CD4-positive, alpha-beta T cell treated with Interleukin-4 for 1 hour (primary cell): ENCODE results near the gene RECQL5.
"Not testable (repeated sequence)": the region's sequence is repeated elsewhere in the genome, so short reads cannot be mapped to it uniquely, and the experiment has no call there.

Experiments used
- DNase-seq, 2 donors: peaks; one replicate each; pipeline ENCODE4 v3.0.0-alpha.2; 2020 to 2022

Gene RECQL5

DNA sequence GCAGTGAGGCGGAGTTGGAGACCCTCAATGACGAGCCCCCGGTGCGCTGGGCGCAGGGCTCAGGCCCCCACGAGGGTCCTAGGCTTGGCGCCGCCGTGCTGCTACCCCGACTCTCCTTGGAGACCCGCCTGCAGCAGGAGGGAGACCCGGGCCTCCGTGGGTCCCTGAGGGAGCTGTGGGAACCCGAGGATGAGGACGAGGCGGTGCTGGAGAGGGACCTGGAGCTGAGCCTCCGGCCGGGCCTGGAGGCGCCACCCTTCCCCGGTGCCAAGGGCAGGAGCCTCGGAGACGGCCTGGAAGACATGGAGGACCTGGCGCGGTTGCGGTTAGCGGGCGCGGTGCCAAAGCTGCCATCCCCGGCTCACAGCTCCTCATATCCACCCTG, 77.0 kb downstream of the RECQL5 start:
- DNase-seq = no peak

DNA sequence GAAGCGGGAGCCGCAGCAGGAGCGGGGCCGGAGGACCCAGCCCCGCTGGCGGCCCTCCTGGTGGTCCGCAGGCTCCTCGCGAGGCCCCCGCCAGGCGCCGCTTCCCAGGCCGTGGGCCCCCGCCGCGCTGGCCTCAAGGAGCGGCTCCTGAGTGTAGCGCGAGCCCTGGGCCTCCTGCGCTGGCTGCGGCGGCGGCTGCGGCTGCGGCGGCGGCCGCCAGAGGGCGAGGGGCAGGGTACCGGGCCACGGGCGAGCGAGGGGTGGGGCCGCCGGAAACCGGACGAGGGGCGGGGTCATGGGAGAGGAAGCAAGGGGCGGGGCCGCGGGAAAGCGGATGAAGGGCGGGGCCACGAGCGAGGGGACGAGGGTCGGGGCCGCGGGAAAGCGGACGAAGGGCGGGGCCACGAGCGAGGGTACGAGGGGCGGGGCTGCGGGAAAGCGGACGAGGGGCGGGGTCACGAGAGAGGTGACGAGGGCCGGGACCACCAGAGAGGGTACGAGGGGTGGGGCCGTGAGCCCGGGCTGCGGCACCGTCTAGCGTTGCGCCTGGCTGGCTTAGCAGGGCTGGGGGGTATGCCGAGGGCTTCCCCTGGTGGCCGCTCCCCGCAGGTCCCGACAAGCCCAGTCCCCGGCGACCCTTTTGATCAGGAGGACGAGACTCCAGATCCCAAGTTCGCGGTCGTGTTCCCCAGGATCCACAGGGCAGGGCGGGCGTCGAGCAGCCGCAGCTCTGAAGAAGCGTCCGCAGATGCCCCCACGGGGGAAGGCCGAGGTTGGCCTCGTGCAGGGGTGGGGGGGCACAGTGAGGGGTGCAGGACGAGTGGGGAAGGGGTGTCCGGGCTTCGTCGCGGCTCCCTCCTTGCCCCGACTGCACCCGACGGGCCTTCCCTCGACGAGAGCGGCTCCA, 77.7 kb downstream of the RECQL5 start:
- peak; percentile 93 to 96 for DNase-seq

DNA sequence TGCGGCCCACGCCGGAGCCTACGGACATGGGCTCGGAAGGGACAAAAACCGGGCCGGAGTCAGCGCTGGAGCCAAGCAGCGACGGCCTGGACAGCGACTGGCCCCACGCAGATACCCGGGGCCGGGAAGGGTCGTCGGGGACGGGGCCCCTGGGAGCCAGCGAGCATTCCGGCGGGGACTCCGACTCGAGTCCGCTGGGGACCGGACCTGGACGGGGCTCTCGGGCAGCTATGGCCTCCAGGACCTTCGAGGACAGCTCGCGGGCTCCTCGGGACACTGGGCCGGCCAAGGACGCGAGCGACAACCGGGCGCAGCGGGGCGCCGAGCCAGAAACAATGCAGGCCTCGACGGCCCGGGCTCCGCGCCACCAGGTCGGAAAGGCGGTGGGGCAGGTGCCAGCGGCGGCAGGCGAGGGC, 78.3 kb downstream of the RECQL5 start:
- DNase-seq = no peak

DNA sequence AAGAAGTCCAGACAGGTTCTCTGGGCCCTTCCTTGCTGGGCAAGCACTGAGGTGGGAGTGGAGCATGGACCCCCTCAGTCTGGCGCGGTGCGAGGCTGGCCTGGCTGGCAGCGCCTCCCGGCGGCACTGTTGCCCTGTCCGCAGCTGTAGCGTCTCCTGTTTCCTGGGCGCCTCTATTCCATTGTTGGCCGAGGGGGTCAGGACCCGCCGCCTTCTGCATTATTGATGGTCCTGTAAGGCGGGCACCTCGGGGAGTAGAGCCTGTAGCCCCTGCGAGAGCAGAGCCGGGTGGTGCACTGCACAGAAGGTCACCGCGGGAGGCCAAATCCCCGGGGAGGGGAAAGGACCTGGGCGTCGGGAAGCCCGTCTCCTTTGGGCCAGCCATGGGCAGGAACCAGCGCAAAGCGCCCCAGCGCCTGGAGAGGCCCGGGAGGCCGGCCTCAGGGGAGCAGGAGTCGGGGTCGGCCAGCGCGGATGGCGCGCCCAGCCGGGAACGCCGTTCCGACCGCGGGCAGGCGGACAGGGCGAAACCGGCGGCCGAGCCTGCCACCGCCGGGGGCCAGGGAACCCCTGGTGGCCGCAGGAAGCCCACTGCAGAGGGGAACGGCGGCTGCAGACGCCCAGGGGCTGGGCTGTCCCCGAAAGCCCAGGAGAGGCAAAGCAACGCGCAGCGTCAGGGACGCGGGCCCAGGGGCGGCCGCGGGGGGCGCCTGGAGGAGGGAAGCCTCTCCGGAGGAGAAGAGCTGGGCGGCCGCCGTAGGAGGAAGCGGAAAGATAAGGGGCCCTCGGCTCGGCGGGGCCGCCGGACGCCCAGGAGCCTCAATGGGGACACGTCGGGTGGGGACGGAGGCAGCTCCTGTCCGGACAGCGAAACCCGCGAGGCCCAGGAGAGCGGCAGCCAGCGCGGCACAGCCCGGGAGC, 79.0 kb downstream of the RECQL5 start, which contains the start of gene MYO15B:
TSS of gene MYO15B (plus strand) at position 126 of the 921 bp plus-strand sequence. CDS start at position 384, 258 bp downstream.
- DNase-seq = peak; percentile 59 to 73

DNA sequence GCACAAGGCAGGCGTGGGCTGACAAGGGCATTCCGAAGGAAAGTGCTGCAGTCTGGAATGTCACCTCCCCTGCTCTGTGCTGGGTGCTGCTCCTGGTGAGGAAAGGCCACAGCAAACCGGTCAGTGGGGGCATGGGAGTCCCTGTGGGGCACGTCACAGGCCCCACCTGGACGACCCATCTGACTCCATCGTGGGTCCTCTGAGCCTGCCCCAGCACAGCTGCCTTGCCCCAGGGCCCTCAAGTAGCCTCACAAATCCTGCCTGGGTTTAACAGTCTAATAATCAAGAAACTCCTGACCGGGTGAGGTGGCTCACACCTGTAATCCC, 82.1 kb downstream of the RECQL5 start:
- no peak for DNase-seq

DNA sequence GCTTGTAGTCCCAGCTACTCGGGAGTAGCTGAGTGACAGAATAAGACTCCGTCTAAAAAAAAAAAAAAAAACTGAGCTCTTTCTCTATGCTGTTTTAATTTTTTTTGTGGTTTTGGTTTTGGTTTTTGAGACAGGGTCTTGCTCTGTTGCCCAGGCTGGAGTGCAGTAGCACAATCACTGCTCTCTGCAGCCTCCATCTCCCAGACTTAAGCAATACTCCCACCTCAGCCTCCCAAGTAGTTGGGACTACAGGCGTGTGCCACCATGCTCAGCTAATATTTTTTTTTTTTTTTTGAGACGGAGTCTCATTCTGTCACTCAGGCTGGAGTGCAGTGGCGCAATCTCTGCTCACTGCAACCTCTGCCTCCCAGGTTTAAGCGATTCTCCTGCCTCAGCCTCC, 83.8 kb downstream of the RECQL5 start:
- not testable (repeated sequence) for DNase-seq

DNA sequence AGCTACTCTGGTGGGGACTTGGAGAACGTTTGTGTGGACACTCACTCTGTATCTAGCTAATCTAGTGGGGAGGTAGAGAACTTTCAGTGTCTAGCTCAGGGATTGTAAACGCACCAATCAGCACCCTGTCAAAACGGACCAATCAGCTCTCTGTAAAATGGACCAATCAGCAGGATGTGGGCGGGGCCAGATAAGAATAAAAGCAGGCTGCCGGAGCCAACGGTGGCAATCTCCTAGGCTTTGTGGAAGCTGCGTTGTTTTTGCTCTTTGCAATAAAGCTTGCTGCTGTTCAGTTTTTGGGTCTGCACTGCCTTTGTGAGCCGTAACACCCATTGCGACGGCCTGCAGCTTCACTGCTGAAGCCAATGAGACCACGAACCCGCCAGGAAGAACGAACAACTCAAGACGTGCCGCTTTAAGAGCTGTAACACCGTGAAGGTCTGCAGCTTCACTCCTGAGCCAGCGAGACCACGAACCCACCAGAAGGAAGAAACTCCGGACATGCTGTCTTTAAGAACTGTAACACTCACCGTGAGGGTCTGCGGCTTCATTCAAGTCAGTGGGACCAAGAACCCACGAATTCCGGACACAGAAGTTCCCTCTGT, 85.7 kb downstream of the RECQL5 start:
- DNase-seq = peak; percentile 67 to 72
